ENCODE measurements around the gene CISTR. TPM values are rescaled to one million over a fixed set of nuclear protein-coding genes. Genes with fewer than 3 reads are reported as not detected.

The CISTR gene
- total RNA-seq, 4 donors from 2014 or later: not detected

- TF ChIP-seq POLR2A (IDR thresholded peaks at IDR 0.05) (no peak), CTCF (IDR thresholded peaks at IDR 0.05 in 4 of 5, conservative IDR thresholded peaks at IDR 0.05 in 1 of 5) (no peak)
- in situ Hi-C loops (cut with MboI; ENCODE audit: low sequenced_read_pairs in 4 of 4): no loop called here
- peaks cover 0 to 4% of the 10 kb centered on the region in 2 donors for H3K4me1 ChIP-seq
- H3K9me3 ChIP-seq: no peaks in the 10 kb centered on the region
- no peaks in the 10 kb centered on the region for H3K36me3 ChIP-seq
- H3K4me3 ChIP-seq: no peak overlapping the region
- intact Hi-C loops (cut with DNase I; ENCODE audit: low total_unique reads): no loop called here
- H3K27ac ChIP-seq: no peak overlapping the region
- ATAC-seq (no peak), DNase-seq (no peak)
- H3K27me3 ChIP-seq: peaks cover 0 to 5% (median 5%) of the 10 kb centered on the region in 3 donors
These were observed 18.0 kb downstream of the CISTR start for GRCh38 chr12:53733807-53734200.

- DNase-seq: no peak
- H3K36me3 ChIP-seq: no peaks in the 10 kb centered on the region
- TF ChIP-seq POLR2A (IDR thresholded peaks at IDR 0.05) (no peak), CTCF (IDR thresholded peaks at IDR 0.05 in 4 of 5, conservative IDR thresholded peaks at IDR 0.05 in 1 of 5) (no peak)
- H3K4me1 ChIP-seq: peaks cover 0 to 4% of the 10 kb centered on the region in 2 donors
- no peaks in the 10 kb centered on the region for H3K27me3 ChIP-seq
- ATAC-seq: no peak
- H3K9me3 ChIP-seq: no peaks in the 10 kb centered on the region
- no peak overlapping the region for H3K4me3 ChIP-seq
- in situ Hi-C loops (cut with MboI; ENCODE audit: low sequenced_read_pairs in 4 of 4) (no loop called here), intact Hi-C loops (cut with DNase I; ENCODE audit: low total_unique reads) (no loop called here)
- no peak overlapping the region for H3K27ac ChIP-seq
These were observed 18.6 kb downstream of the CISTR start for GRCh38 chr12:53733051-53733806.

GRCh38 chr12:53729644-53730043, 22.1 kb downstream of the CISTR start:
- Histone ChIP-seq H3K9me3 (no peaks in the 10 kb centered on the region), H3K4me1 (peaks cover 12 to 13% of the 10 kb centered on the region in 2 donors), H3K27me3 (no peaks in the 10 kb centered on the region), H3K4me3 (no peak overlapping the region), H3K36me3 (peaks cover 0 to 5% of the 10 kb centered on the region in 2 donors), H3K27ac (no peak overlapping the region)
- in situ Hi-C loops (cut with MboI; ENCODE audit: low sequenced_read_pairs in 4 of 4): no loop called here
- DNase-seq (no peak), ATAC-seq (no peak)
- intact Hi-C loops (cut with DNase I; ENCODE audit: low total_unique reads): loop anchor here (5.0 to 10.0 kb wide), 4 partner anchors 102 to 645 kb away; partner anchors contain the start of genes AAAS, ATF7, CBX5 and HNRNPA1
- TF ChIP-seq CTCF (IDR thresholded peaks at IDR 0.05 in 4 of 5, conservative IDR thresholded peaks at IDR 0.05 in 1 of 5): no peak
- TF ChIP-seq POLR2A (IDR thresholded peaks at IDR 0.05): no peak

- in situ Hi-C loops (cut with MboI; ENCODE audit: low sequenced_read_pairs in 4 of 4): no loop called here
- peaks cover 14 to 15% of the 10 kb centered on the region in 2 donors for H3K4me1 ChIP-seq
- H3K36me3 ChIP-seq: peaks cover 0 to 20% of the 10 kb centered on the region in 2 donors
- no peaks in the 10 kb centered on the region for H3K27me3 ChIP-seq
- H3K27ac ChIP-seq: peak overlapping the region; percentile 86 to 98 (median 93)
- intact Hi-C loops (cut with DNase I; ENCODE audit: low total_unique reads): loop anchor here (5.0 to 10.0 kb wide), 4 partner anchors 101 to 647 kb away; partner anchors contain the start of genes AAAS, ATF7, CBX5 and HNRNPA1
- ATAC-seq (no peak), DNase-seq (no peak)
- peak overlapping the region; percentile 54 to 93 (median 76) for H3K4me3 ChIP-seq
- H3K9me3 ChIP-seq: no peaks in the 10 kb centered on the region
- TF ChIP-seq CTCF (IDR thresholded peaks at IDR 0.05 in 4 of 5, conservative IDR thresholded peaks at IDR 0.05 in 1 of 5) (no peak), POLR2A (IDR thresholded peaks at IDR 0.05) (no peak)
These were observed 23.6 kb downstream of the CISTR start for GRCh38 chr12:53728206-53728605.
